ENCODE measurements around the gene SSH3.
A peak's percentile ranks its signal among the peaks of the same experiment; 100 is the strongest.

The SSH3 gene

GRCh38 chr11:67303132-67303834 lies at the start of gene SSH3:
Gene SSH3, plus strand, starts transcription at chr11:67303530. Its CDS starts 96 bp downstream, at chr11:67303626.
- no peak for DNase-seq (ENCODE audit: low spot score)

DNA sequence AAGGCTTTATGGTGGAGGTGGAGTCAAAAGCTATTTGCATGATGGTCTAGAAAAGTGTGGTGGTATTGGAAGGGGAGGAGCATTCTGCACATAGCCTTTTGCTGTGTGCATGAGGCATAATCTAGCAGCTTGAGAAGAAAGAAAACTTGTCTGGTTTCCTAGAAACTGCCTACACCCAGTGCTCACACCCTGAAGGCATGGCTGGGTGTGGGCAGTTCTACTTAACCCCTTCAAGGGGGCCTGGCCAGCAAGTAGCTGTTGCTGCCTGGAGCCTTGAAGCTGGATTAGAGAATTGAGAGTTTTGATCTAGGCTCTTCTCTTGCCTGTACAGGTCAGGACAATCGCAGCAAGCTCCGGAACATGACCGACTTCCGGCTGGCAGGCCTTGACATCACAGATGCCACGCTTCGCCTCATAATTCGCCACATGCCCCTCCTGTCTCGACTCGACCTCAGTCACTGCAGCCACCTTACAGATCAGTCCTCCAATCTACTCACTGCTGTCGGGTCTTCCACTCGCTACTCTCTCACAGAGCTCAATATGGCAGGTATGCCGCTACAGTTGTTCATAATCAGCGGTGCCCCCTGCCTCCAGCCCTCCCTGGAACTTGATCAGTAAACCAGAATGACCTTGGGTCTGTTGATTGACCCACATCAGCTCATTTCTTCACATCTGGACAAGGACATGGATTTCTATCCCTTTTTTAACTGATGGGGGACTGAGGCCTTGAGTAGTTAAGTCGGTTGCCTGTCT lies 49.3 kb upstream of the SSH3 start:
- TF ChIP-seq, protein P1, sequence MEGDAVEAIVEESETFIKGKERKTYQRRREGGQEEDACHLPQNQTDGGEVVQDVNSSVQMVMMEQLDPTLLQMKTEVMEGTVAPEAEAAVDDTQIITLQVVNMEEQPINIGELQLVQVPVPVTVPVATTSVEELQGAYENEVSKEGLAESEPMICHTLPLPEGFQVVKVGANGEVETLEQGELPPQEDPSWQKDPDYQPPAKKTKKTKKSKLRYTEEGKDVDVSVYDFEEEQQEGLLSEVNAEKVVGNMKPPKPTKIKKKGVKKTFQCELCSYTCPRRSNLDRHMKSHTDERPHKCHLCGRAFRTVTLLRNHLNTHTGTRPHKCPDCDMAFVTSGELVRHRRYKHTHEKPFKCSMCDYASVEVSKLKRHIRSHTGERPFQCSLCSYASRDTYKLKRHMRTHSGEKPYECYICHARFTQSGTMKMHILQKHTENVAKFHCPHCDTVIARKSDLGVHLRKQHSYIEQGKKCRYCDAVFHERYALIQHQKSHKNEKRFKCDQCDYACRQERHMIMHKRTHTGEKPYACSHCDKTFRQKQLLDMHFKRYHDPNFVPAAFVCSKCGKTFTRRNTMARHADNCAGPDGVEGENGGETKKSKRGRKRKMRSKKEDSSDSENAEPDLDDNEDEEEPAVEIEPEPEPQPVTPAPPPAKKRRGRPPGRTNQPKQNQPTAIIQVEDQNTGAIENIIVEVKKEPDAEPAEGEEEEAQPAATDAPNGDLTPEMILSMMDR (IDR thresholded peaks at IDR 0.05; ENCODE audit: extremely low read depth, missing control alignments): no peak
- DNase-seq (ENCODE audit: low spot score): no peak

More at GRCh38 chr11:67303132-67303834, at the start of gene SSH3:
- TF ChIP-seq, protein P1 (IDR thresholded peaks at IDR 0.05; ENCODE audit: extremely low read depth, missing control alignments): no peak

DNA sequence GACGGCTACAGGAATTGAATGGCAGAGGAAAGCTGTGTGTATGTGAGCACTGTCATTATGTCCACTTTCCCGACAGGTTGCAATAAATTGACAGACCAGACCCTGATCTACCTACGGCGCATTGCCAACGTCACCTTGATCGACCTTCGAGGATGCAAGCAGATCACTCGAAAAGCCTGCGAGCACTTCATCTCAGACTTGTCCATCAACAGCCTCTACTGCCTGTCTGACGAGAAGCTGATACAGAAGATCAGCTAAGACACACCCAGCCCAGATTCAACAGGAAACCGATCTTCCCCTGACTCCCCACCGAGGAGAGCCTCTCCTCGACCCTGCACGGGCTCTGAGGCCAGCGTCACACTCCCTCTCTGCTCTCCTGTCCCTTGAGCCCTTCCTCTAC lies 48.5 kb upstream of the SSH3 start:
- TF ChIP-seq, protein P1 (IDR thresholded peaks at IDR 0.05; ENCODE audit: extremely low read depth, missing control alignments): no peak
- DNase-seq (ENCODE audit: low spot score): no peak

- TF ChIP-seq, protein P1 (IDR thresholded peaks at IDR 0.05; ENCODE audit: extremely low read depth, missing control alignments): no peak
- no peak for DNase-seq (ENCODE audit: low spot score)
Measured at GRCh38 chr11:67255353-67255752, 48.0 kb upstream of the SSH3 start.

GRCh38 chr11:67255864-67256263 lies 47.5 kb upstream of the SSH3 start:
- no peak for DNase-seq (ENCODE audit: low spot score)
- TF ChIP-seq, protein P1 (IDR thresholded peaks at IDR 0.05; ENCODE audit: extremely low read depth, missing control alignments): no peak

- TF ChIP-seq, protein P1 (IDR thresholded peaks at IDR 0.05; ENCODE audit: extremely low read depth, missing control alignments): no peak
Measured at GRCh38 chr11:67256477-67257135, 46.7 kb upstream of the SSH3 start.

GRCh38 chr11:67260406-67260805 lies 42.9 kb upstream of the SSH3 start:
- TF ChIP-seq, protein P1 (IDR thresholded peaks at IDR 0.05; ENCODE audit: extremely low read depth, missing control alignments): no peak
- DNase-seq (ENCODE audit: low spot score): no peak

More at GRCh38 chr11:67256477-67257135, 46.7 kb upstream of the SSH3 start:
- no peak for DNase-seq (ENCODE audit: low spot score)

- DNase-seq (ENCODE audit: low spot score): peak; percentile 68
Measured at GRCh38 chr11:67260885-67261639, 42.3 kb upstream of the SSH3 start.
